Activated naive CD4-positive, alpha-beta T cell treated with anti-CD3 and anti-CD28 coated beads for 36 hours (primary cell): ENCODE results near the gene SMC6. TPM values are rescaled to one million over a fixed set of nuclear protein-coding genes. Genes with fewer than 3 reads are reported as not detected.

Source experiments
- CTCF ChIA-PET: fragments of 350-600 bp; sonication (Branson Sonifier 250); formaldehyde crosslinking; loops from one replicate; lab custom pipeline; 2021; ENCODE audit warnings: antibody characterized with exemption; lab: Charles Lee
- DNase-seq: peaks from one replicate; pipeline ENCODE4 v3.0.0-alpha.2; 2020
- H3K27ac Mint-ChIP-seq: one replicate; pipeline ENCODE4 v1.8.0; 2021; ENCODE audit warnings: mild to moderate bottlenecking, mixed read lengths
- H3K27me3 Mint-ChIP-seq: one replicate; pipeline ENCODE4 v1.8.0; 2021; ENCODE audit warnings: low read depth, mixed read lengths
- H3K36me3 Mint-ChIP-seq: one replicate; pipeline ENCODE4 v1.8.0; 2021; ENCODE audit warnings: low read depth, mixed read lengths
- H3K4me1 Mint-ChIP-seq: one replicate; pipeline ENCODE4 v1.8.0; 2021; ENCODE audit warnings: low read depth, mixed read lengths
- H3K4me3 Mint-ChIP-seq: one replicate; pipeline ENCODE4 v1.8.0; 2021; ENCODE audit warnings: mild to moderate bottlenecking, moderate library complexity, mixed read lengths
- H3K9me3 Mint-ChIP-seq: one replicate; pipeline ENCODE4 v1.8.0; 2021; ENCODE audit warnings: mixed read lengths
- intact Hi-C: fragments of 100-400 bp; cut with micrococcal nuclease; formaldehyde crosslinking; loops from one replicate; pipeline ENCODE4 v1.15.1; 2023
- total RNA-seq, 2 experiments: library from RNA; stranded (reverse); gene quantifications; one replicate each; pipeline ENCODE4 v1.2.3, GENCODE V29; 2021

SMC6 gene
- total RNA-seq, 2 experiments from 2014 or later = 21.6 to 22.8 TPM

DNA sequence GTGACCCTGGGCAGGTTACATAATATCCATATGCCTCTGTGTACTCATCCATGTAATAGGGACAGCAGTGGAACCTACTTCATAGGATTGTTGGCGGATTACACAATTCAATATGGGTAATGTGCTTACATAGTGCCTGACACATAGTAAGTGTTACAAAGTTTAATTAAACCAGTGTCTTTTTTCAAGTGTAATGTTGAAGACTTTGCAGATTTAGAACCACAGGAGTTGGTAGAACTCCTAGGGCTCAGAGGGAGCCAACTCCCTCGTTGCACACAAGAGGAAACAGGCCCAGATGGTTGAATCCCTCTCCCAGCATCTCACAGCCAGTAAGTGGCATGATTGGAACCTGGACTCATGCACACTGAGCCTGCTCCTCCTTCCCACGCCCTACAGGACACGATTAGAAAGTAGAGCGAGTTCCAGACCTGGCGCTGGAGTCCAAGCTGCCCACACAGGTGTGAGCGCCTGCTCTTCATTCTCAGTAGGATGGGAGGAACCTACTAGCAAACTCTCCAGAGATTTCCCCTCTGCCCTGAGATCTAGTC lies 115.3 kb downstream of the SMC6 start:
- H3K4me3 Mint-ChIP-seq = no peak overlapping the region
- H3K36me3 Mint-ChIP-seq = no peaks in the 10 kb centered on the region
- intact Hi-C loops = no loop called here
- no peak overlapping the region for H3K27ac Mint-ChIP-seq
- peaks cover 2% of the 10 kb centered on the region for H3K27me3 Mint-ChIP-seq
- DNase-seq = no peak
- CTCF ChIA-PET = no interaction called here
- H3K9me3 Mint-ChIP-seq = no peaks in the 10 kb centered on the region
- H3K4me1 Mint-ChIP-seq = peaks cover 2% of the 10 kb centered on the region

- DNase-seq = no peak
- no peaks in the 10 kb centered on the region for H3K9me3 Mint-ChIP-seq
- no peaks in the 10 kb centered on the region for H3K36me3 Mint-ChIP-seq
- intact Hi-C loops = no loop called here
- no peak overlapping the region for H3K27ac Mint-ChIP-seq
- CTCF ChIA-PET = interaction anchor here (0.6 to 1.1 kb wide), 2 partner anchors 8 to 12 kb away, joined by 3 to 4 read pairs; no protein-coding TSS in a partner anchor
- H3K4me1 Mint-ChIP-seq = no peaks in the 10 kb centered on the region
- H3K4me3 Mint-ChIP-seq = no peak overlapping the region
- peaks cover 2% of the 10 kb centered on the region for H3K27me3 Mint-ChIP-seq
Observed at GRCh38 chr2:17637131-17637906, 116.3 kb downstream of the SMC6 start.

DNA sequence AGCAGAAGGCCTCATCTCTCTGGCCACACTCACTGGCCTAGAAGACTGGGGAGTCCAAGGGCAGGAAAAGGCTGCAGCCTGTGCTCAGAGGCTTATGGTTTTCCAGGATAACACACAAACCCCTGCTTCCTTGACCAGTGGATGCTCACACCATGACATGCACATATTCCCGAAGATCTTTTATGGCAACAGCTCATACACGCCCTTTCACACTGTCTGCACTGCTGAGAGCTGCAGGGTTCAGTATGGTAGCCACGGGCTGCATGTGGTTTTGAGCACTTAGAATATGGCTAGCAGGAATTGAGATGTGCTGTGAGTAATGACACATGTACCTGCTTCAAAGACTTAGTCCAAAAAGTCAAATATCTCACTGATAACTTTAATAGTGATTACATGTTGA lies 117.4 kb downstream of the SMC6 start:
- no peak overlapping the region for H3K27ac Mint-ChIP-seq
- intact Hi-C loops = no loop called here
- DNase-seq = no peak
- CTCF ChIA-PET = interaction anchor here (1.0 kb wide), 1 partner anchor 10 kb away, joined by 3 read pairs; no protein-coding TSS in a partner anchor
- H3K4me3 Mint-ChIP-seq = no peak overlapping the region
- no peaks in the 10 kb centered on the region for H3K4me1 Mint-ChIP-seq
- no peaks in the 10 kb centered on the region for H3K36me3 Mint-ChIP-seq
- H3K27me3 Mint-ChIP-seq = peaks cover 2% of the 10 kb centered on the region
- no peaks in the 10 kb centered on the region for H3K9me3 Mint-ChIP-seq

- Mint-ChIP-seq H3K4me1 (no peaks in the 10 kb centered on the region), H3K27ac (no peak overlapping the region), H3K9me3 (no peaks in the 10 kb centered on the region), H3K27me3 (peaks cover 2% of the 10 kb centered on the region), H3K4me3 (no peak overlapping the region), H3K36me3 (no peaks in the 10 kb centered on the region)
- no peak for DNase-seq
- intact Hi-C loops = no loop called here
- CTCF ChIA-PET = interaction anchor here (0.5 to 2.3 kb wide), 3 partner anchors 11 to 1870 kb away, joined by 3 to 8 read pairs (median 4); no protein-coding TSS in a partner anchor
Observed at GRCh38 chr2:17634997-17635396, 118.6 kb downstream of the SMC6 start.

DNA sequence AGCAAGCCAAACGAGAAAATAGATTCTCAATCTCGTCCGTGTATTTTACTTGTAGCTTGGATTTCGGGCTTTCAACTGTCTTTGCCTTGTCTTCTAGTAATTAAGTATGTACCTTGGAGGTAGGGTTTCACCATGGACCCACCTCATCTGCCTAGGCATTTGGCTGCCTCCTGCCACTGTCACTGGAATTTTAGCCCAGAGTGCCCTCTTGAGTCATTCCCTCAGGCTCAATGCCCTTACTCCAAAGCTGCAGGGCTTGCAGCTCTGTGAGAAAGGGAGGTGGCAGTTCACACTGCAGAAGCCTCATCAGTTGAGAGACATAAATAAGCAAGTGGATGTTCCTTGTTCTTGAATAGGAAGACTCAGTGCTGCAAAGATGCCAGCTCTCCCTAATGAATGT lies 123.5 kb downstream of the SMC6 start:
- Mint-ChIP-seq H3K27me3 (peaks cover 4% of the 10 kb centered on the region), H3K4me3 (no peak overlapping the region), H3K27ac (no peak overlapping the region), H3K4me1 (no peaks in the 10 kb centered on the region), H3K9me3 (no peaks in the 10 kb centered on the region), H3K36me3 (no peaks in the 10 kb centered on the region)
- CTCF ChIA-PET = interaction anchor here (0.7 to 0.8 kb wide), 2 partner anchors 16 to 53 kb away, joined by 3 read pairs; no protein-coding TSS in a partner anchor
- intact Hi-C loops = no loop called here
- DNase-seq = no peak

GRCh38 chr2:17628349-17629261 lies 125.0 kb downstream of the SMC6 start:
- no peaks in the 10 kb centered on the region for H3K36me3 Mint-ChIP-seq

DNA sequence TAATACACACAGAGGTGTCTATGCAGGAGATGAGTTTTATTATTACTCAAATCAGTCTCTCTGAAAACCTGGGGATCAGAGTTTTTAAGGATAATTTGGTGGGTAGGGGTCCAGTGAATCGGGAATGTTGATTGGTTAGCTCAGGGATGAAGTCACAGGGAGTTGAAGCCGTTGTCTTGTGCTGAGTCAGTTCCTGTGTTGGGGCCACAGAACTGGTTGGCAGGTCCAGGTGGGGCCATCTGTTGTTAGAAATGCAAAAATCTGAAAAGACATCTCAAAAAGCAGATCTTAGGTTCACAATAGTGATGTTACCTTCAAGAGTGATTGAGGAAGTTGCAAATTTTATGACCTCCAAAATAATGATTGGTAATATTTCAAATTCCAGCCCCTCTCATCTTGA lies 126.2 kb downstream of the SMC6 start:
- H3K4me3 Mint-ChIP-seq = no peak overlapping the region
- CTCF ChIA-PET = no interaction called here

More at GRCh38 chr2:17628349-17629261, 125.0 kb downstream of the SMC6 start:
- Mint-ChIP-seq H3K27me3 (peaks cover 6% of the 10 kb centered on the region), H3K27ac (no peak overlapping the region), H3K4me3 (no peak overlapping the region), H3K9me3 (no peaks in the 10 kb centered on the region), H3K4me1 (no peaks in the 10 kb centered on the region)
- DNase-seq = no peak
- CTCF ChIA-PET = no interaction called here
- intact Hi-C loops = no loop called here

DNA sequence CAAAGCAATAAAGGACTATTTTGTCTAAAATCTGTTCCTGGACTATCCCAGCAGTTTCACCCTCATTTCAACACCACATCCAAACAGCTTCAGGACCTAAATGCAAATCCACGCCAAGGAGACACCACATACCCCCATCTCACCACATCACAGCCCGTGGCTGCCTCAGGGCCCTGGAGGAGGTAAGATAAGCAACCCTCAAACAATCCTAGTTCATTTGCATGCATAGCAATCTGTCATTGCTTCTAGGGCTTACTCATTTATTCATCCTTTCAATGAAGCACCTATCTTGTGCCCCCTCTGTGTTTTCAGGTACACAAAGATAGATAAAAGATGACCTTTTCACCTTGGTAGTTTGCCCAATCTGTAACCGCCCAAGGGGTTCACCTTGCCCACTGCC lies 126.6 kb downstream of the SMC6 start:
- no peak overlapping the region for H3K4me3 Mint-ChIP-seq
- no peaks in the 10 kb centered on the region for H3K4me1 Mint-ChIP-seq

More for the DNA sequence above, 126.2 kb downstream of the SMC6 start:
- H3K9me3 Mint-ChIP-seq = no peaks in the 10 kb centered on the region
- H3K4me1 Mint-ChIP-seq = no peaks in the 10 kb centered on the region
- H3K27me3 Mint-ChIP-seq = peaks cover 6% of the 10 kb centered on the region
- no peak overlapping the region for H3K27ac Mint-ChIP-seq
- H3K36me3 Mint-ChIP-seq = no peaks in the 10 kb centered on the region
- intact Hi-C loops = no loop called here
- no peak for DNase-seq

DNA sequence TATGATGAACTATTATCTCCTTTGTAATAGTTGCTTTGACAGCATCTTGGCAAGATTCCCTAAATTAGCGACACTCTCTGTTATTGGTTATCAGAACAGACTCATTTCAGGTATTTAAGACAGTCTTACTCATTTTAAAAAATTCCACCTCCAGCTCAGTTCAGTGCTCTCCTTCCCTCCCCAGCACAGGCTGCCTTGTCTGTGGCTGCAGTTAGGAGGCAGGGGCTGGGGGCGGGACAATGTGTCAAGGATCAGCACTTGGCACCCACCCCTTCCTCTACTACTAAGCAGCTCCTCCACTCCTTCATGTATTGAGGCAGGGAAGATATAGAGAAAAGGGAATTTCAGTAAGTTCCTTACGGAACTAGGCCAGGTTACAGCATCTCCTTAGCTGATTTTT lies 128.2 kb downstream of the SMC6 start:
- no peaks in the 10 kb centered on the region for H3K9me3 Mint-ChIP-seq
- no peaks in the 10 kb centered on the region for H3K4me1 Mint-ChIP-seq
- no peak for DNase-seq
- no peak overlapping the region for H3K27ac Mint-ChIP-seq
- CTCF ChIA-PET = interaction anchor here (1.1 kb wide), 1 partner anchor 12 kb away, joined by 3 read pairs; no protein-coding TSS in a partner anchor
- H3K36me3 Mint-ChIP-seq = no peaks in the 10 kb centered on the region
- peaks cover 13% of the 10 kb centered on the region for H3K27me3 Mint-ChIP-seq
- H3K4me3 Mint-ChIP-seq = no peak overlapping the region
- intact Hi-C loops = no loop called here

More for the DNA sequence above, 126.6 kb downstream of the SMC6 start:
- Mint-ChIP-seq H3K27me3 (peaks cover 6% of the 10 kb centered on the region), H3K36me3 (no peaks in the 10 kb centered on the region), H3K27ac (no peak overlapping the region), H3K9me3 (no peaks in the 10 kb centered on the region)
- CTCF ChIA-PET = no interaction called here
- intact Hi-C loops = no loop called here
- no peak for DNase-seq

DNA sequence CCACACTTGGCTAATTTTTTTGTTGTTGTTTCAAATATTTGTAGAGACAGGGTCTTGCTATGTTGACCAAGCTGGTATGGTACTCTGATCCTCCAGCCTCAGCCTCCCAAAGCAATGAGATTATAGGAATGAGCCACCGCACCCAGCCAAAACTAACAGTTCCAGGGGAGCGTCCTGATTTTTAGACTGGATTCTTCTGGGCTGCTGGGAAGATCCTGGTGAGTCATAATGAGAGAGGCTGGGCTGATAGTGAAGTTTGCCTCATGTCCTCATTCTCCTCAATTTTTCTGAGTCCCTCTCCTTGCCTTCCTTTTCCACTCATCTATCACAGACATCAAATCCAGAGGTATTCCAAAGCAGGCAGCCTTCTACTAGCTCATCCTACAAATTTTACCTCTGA lies 131.8 kb downstream of the SMC6 start:
- intact Hi-C loops = no loop called here
- H3K9me3 Mint-ChIP-seq = no peaks in the 10 kb centered on the region
- no peak for DNase-seq
- no peak overlapping the region for H3K4me3 Mint-ChIP-seq
- no peaks in the 10 kb centered on the region for H3K36me3 Mint-ChIP-seq
- no peak overlapping the region for H3K27ac Mint-ChIP-seq
- no peaks in the 10 kb centered on the region for H3K4me1 Mint-ChIP-seq
- CTCF ChIA-PET = no interaction called here
- H3K27me3 Mint-ChIP-seq = peaks cover 15% of the 10 kb centered on the region

GRCh38 chr2:17620841-17621240 lies 132.8 kb downstream of the SMC6 start:
- CTCF ChIA-PET = no interaction called here
- Mint-ChIP-seq H3K27me3 (peaks cover 15% of the 10 kb centered on the region), H3K36me3 (no peaks in the 10 kb centered on the region), H3K9me3 (no peaks in the 10 kb centered on the region), H3K4me3 (no peak overlapping the region), H3K4me1 (no peaks in the 10 kb centered on the region), H3K27ac (no peak overlapping the region)
- no peak for DNase-seq
- intact Hi-C loops = no loop called here

DNA sequence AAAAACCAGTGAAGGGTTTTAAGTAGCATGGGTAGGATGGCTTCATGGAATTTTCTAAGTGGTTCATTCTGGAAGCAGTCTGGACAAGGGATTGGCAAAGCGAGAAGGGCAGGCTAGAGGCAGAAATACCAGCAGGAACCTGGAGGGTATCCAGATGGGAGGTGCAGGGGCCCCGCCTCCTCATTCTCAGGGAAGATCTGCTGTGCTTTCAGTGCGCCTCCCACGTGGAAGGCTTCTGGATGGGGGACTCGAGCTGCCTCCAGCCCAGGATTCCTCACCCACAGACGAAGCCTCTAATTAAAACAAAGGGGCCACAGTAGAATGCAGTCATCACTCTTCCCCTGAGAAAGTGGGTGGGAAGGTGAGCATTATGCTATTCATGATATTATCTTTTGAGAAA lies 133.3 kb downstream of the SMC6 start:
- no peak for DNase-seq
- Mint-ChIP-seq H3K4me1 (no peaks in the 10 kb centered on the region), H3K36me3 (no peaks in the 10 kb centered on the region), H3K9me3 (no peaks in the 10 kb centered on the region), H3K27me3 (peaks cover 15% of the 10 kb centered on the region), H3K27ac (no peak overlapping the region), H3K4me3 (no peak overlapping the region)
- intact Hi-C loops = no loop called here
- CTCF ChIA-PET = no interaction called here
